ENCODE data around the gene BPIFB6. TPM values are rescaled to one million over a fixed set of nuclear protein-coding genes. Genes with fewer than 3 reads are reported as not detected.

The BPIFB6 gene
- total and polyA plus RNA-seq, 10 donors, result not detected

DNA sequence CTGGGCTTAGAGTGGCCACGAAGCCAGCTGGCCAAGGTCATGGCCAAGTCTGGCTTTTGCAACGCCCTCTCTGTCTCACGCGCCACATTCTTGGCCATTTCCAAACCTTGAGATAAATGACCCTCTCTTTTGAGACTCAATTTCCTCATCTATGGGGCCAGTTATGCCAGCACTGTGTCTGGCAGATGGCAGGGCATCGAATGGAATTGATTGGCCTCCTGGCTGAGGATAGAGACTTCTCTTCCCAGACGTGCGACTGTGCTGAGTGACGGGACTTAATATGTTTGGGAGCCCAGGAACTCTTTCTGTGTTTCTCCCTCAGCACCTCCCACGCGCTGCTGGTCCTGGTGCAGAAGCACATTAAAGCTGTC, 16.3 kb upstream of the BPIFB6 start:
- 68 to 88% (median 86%) methylated on average over 10 of the region's 10 CpGs for WGBS, 5 donors
- no peaks in the 10 kb centered on the region for H3K36me3 ChIP-seq
- no peak overlapping the region for H3K27ac ChIP-seq
- intact Hi-C loops (cut with DNase I; ENCODE audit: low total_unique reads), result no loop called here
- TF ChIP-seq POLR2AphosphoS5 (IDR thresholded peaks at IDR 0.05) (no peak), POLR2A (IDR thresholded peaks at IDR 0.05) (no peak)
- TF ChIP-seq, protein P1, sequence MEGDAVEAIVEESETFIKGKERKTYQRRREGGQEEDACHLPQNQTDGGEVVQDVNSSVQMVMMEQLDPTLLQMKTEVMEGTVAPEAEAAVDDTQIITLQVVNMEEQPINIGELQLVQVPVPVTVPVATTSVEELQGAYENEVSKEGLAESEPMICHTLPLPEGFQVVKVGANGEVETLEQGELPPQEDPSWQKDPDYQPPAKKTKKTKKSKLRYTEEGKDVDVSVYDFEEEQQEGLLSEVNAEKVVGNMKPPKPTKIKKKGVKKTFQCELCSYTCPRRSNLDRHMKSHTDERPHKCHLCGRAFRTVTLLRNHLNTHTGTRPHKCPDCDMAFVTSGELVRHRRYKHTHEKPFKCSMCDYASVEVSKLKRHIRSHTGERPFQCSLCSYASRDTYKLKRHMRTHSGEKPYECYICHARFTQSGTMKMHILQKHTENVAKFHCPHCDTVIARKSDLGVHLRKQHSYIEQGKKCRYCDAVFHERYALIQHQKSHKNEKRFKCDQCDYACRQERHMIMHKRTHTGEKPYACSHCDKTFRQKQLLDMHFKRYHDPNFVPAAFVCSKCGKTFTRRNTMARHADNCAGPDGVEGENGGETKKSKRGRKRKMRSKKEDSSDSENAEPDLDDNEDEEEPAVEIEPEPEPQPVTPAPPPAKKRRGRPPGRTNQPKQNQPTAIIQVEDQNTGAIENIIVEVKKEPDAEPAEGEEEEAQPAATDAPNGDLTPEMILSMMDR (IDR thresholded peaks at IDR 0.05 in 8 of 11, conservative IDR thresholded peaks at IDR 0.05 in 3 of 11), result no peak
- peaks cover 0 to 16% (median 0%) of the 10 kb centered on the region in 7 donors for H3K27me3 ChIP-seq (replicated peaks in 1 of 7)
- H3K9me3 ChIP-seq, result no peaks in the 10 kb centered on the region
- H3K4me1 ChIP-seq, result no peaks in the 10 kb centered on the region
- no peak overlapping the region for H3K4me3 ChIP-seq
- peak; percentile 56 for DNase-seq

DNA sequence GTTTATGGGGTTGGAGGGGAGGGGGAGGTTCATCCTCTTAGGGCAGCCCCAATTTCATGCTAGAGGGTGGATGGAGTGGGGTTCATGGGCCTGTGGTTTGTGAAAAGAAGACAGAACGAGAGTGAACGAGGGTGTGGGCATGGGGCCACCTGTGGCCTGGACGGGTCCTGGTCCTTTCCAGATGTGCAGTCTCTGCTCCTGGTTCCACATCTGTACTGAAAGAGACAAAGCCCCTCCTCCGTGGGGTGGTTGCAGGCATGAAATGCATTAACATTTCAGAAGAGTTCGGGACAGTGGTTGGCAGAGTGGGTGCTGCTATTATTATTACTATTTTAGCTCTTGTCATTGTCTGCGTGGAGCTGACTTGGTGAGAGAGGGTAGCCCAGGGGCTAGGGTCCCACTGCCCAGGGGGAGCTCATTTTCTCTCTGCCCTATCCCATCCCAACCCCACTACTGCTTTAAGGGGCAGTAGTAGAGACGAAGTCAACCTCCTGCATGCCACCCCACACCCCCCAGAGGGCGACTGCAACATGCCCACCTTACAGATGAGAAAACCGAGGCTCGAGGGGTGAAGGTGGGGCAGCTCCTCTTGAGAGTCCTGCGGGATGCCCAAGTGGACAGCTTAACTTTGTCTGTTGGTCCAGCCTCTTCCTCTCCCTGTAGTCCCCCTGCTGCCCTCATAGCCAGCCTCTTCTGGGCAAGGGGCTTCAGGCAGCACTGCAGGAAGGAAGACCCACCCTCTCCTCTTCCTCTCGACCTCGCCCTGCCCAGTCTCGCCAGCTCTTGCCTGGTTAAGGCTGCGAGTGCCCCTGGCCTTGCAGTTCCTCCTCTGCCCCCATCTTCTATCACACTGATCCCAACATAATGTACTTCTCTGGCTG, 15.5 kb upstream of the BPIFB6 start:
- Histone ChIP-seq H3K4me3 (no peak overlapping the region), H3K9me3 (no peaks in the 10 kb centered on the region), H3K4me1 (no peaks in the 10 kb centered on the region), H3K27me3 (replicated peaks in 1 of 7) (peaks cover 0 to 16% (median 0%) of the 10 kb centered on the region in 7 donors), H3K27ac (no peak overlapping the region), H3K36me3 (no peaks in the 10 kb centered on the region)
- intact Hi-C loops (cut with DNase I; ENCODE audit: low total_unique reads), result no loop called here
- 61 to 77% (median 68%) methylated on average over 15 of the region's 15 CpGs for WGBS, 5 donors
- TF ChIP-seq POLR2A (IDR thresholded peaks at IDR 0.05) (no peak), POLR2AphosphoS5 (IDR thresholded peaks at IDR 0.05) (no peak)
- TF ChIP-seq, protein P1 (IDR thresholded peaks at IDR 0.05 in 8 of 11, conservative IDR thresholded peaks at IDR 0.05 in 3 of 11), result no peak
- peak; percentile 29 for DNase-seq

DNA sequence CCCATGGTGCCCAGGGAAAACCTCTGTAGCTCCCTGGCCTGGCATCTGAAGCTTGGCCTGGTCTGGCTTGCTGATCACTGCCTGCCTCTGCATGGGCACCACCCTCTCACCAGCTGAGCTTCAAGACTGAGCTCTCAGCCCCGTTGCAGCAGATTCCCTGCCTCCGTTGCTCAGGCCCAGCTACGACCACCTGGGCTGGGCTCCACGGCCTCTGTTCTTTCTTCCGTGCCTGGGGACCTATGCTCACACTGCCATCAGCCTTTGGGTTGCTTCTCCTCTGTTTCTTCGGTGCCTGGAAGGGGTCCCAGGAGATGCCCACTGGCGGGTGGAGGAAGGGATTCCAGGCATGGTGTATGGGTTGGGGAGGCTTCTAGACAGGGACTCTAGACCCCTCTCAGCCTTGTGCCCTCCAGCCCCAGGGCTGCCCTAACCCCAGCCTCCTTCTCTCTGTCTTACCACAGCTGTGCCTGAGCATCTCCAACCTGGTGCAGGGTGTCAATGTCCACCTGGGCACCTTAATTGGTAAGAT, 14.8 kb upstream of the BPIFB6 start:
- TF ChIP-seq, protein P1 (IDR thresholded peaks at IDR 0.05 in 8 of 11, conservative IDR thresholded peaks at IDR 0.05 in 3 of 11), result no peak
- TF ChIP-seq POLR2A (IDR thresholded peaks at IDR 0.05) (no peak), POLR2AphosphoS5 (IDR thresholded peaks at IDR 0.05) (no peak)
- H3K27ac ChIP-seq, result no peak overlapping the region
- peak; percentile 42 for DNase-seq
- H3K4me3 ChIP-seq, result no peak overlapping the region
- 80 to 89% (median 86%) methylated on average over 7 of the region's 7 CpGs for WGBS, 5 donors
- intact Hi-C loops (cut with DNase I; ENCODE audit: low total_unique reads), result no loop called here
- H3K4me1 ChIP-seq, result no peaks in the 10 kb centered on the region
- H3K9me3 ChIP-seq, result no peaks in the 10 kb centered on the region
- peaks cover 0 to 16% (median 0%) of the 10 kb centered on the region in 7 donors for H3K27me3 ChIP-seq (replicated peaks in 1 of 7)
- no peaks in the 10 kb centered on the region for H3K36me3 ChIP-seq

DNA sequence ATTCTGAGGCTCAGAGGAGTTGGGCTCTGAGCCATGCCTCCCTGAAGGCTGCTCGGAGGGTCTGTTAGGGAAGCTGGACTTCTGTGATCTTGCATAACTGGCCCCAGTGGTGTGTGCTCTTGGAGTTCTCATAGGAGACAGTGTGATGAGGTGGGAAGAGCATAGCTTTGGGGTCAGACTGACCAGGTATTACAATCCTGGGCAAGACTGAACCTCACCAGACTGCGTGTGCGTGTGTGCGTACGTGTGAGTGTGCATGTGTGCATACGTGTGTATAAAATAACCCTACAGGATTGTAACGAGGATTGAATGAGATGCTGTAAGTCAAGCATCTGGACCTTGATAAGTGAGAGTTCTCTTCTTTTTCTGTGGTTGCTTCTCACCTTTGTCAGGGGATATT, 13.9 kb upstream of the BPIFB6 start:
- 77 to 97% (median 87%) methylated on average over 7 of the region's 7 CpGs for WGBS, 5 donors
- Histone ChIP-seq H3K4me1 (no peaks in the 10 kb centered on the region), H3K4me3 (no peak overlapping the region), H3K36me3 (no peaks in the 10 kb centered on the region), H3K27me3 (replicated peaks in 1 of 7) (peaks cover 0 to 16% (median 0%) of the 10 kb centered on the region in 7 donors), H3K27ac (no peak overlapping the region), H3K9me3 (no peaks in the 10 kb centered on the region)
- intact Hi-C loops (cut with DNase I; ENCODE audit: low total_unique reads), result no loop called here
- peak; percentile 61 for DNase-seq
- no peak for TF ChIP-seq POLR2AphosphoS5 (IDR thresholded peaks at IDR 0.05)
- TF ChIP-seq POLR2A (IDR thresholded peaks at IDR 0.05), result no peak
- TF ChIP-seq, protein P1 (IDR thresholded peaks at IDR 0.05 in 8 of 11, conservative IDR thresholded peaks at IDR 0.05 in 3 of 11), result no peak
